T-cell (primary cell): ENCODE results near the gene KCTD16. TPM values are rescaled to one million over a fixed set of nuclear protein-coding genes. Genes with fewer than 3 reads are reported as not detected.

Experiments
- ATAC-seq, 4 experiments: fragments of 200-7000 bp in 3 of 4; fragments of 150-1000 bp in 1 of 4; cut with Tn5 transposase; replicated peaks in 1 of 4; 1 replicate in 3 of 4; 2 replicates in 1 of 4; pipeline ENCODE4 v1.10.0; 2021; ENCODE audit warnings: moderate library complexity in 3 of 4, mild to moderate bottlenecking in 2 of 4, moderate number of reproducible peaks in 1 of 4
- CTCF ChIA-PET, 2 donors: fragments of 300-600 bp; sonication (Branson Sonifier 250); formaldehyde crosslinking; loops; one replicate each; lab custom pipeline; 2022; ENCODE audit warnings: antibody characterized with exemption in 2 of 2; lab: Charles Lee
- POLR2A ChIA-PET, 2 donors: fragments of 300-600 bp; sonication (Branson Sonifier 250); formaldehyde crosslinking; loops; one replicate each; lab custom pipeline; 2022; ENCODE audit warnings: antibody characterized with exemption in 2 of 2; lab: Charles Lee
- DNase-seq, 35 experiments: peaks; one replicate each; pipeline versions ENCODE4 v3.0.0 to v3.0.0-alpha.2; 2013 to 2023
- H3K27ac ChIP-seq: one replicate; pipeline ENCODE4 v1.5.1; 2013; ENCODE audit warnings: low read length
- H3K27me3 ChIP-seq, 2 experiments: replicated peaks in 1 of 2; 1 replicate in 1 of 2; 2 replicates in 1 of 2; pipeline versions ENCODE4 v1.6.1 to v1.7.0; 2013; ENCODE audit warnings: low read length in 1 of 2, mixed read lengths in 1 of 2; ENCODE audit not compliant: control insufficient read depth in 2 of 2, insufficient read depth in 2 of 2; ENCODE audit errors: extremely low read depth in 1 of 2
- H3K36me3 ChIP-seq, 2 donors: 1 replicate in 1 of 2; 2 replicates in 1 of 2; pipeline versions ENCODE4 v1.6.1 to v1.7.0; 2013; ENCODE audit warnings: low read length in 1 of 2; ENCODE audit not compliant: control insufficient read depth in 2 of 2, insufficient read depth in 1 of 2; ENCODE audit errors: extremely low read depth in 1 of 2
- H3K4me1 ChIP-seq, 2 experiments: 1 replicate in 1 of 2; 2 replicates in 1 of 2; pipeline versions ENCODE4 v1.6.1 to v1.7.0; 2013; ENCODE audit warnings: low read length in 2 of 2, mixed read lengths in 1 of 2; ENCODE audit not compliant: insufficient read depth in 2 of 2, control insufficient read depth in 1 of 2; ENCODE audit errors: extremely low read depth in 1 of 2
- H3K4me3 ChIP-seq, 2 donors: 1 replicate in 1 of 2; 2 replicates in 1 of 2; pipeline versions ENCODE4 v1.5.1 to v1.7.0; 2013; ENCODE audit warnings: mild to moderate bottlenecking in 2 of 2, low read length in 1 of 2, moderate library complexity in 1 of 2; ENCODE audit not compliant: control insufficient read depth in 1 of 2; ENCODE audit errors: extremely low read depth in 1 of 2
- H3K9me3 ChIP-seq: 2 replicates; pipeline ENCODE4 v1.7.0; 2013
- H3K27ac Mint-ChIP-seq, 2 donors: one replicate each; pipeline ENCODE4 v1.8.0; 2020 to 2021; ENCODE audit warnings: mild to moderate bottlenecking in 2 of 2, mixed read lengths in 2 of 2
- H3K27me3 Mint-ChIP-seq, 2 donors: one replicate each; pipeline ENCODE4 v1.8.0; 2021 to 2022; ENCODE audit warnings: mixed read lengths in 2 of 2
- H3K36me3 Mint-ChIP-seq: one replicate; pipeline ENCODE4 v1.8.0; 2021; ENCODE audit warnings: mixed read lengths
- H3K4me1 Mint-ChIP-seq, 3 donors: one replicate each; pipeline ENCODE4 v1.8.0; 2020 to 2022; ENCODE audit warnings: mixed read lengths in 3 of 3, mild to moderate bottlenecking in 1 of 3
- H3K4me3 Mint-ChIP-seq, 3 donors: one replicate each; pipeline ENCODE4 v1.8.0; 2020 to 2022; ENCODE audit warnings: mild to moderate bottlenecking in 3 of 3, mixed read lengths in 3 of 3, moderate library complexity in 3 of 3
- H3K9me3 Mint-ChIP-seq, 3 donors: one replicate each; pipeline ENCODE4 v1.8.0; 2020 to 2022; ENCODE audit warnings: mixed read lengths in 3 of 3
- WGBS: methylation state at CpG from one replicate; pipeline ENCODE4 v1.1.5; 2013; ENCODE audit warnings: missing lambda C conversion rate; ENCODE audit not compliant: insufficient coverage; 5-methylcytosine and 5-hydroxymethylcytosine counted together
- total RNA-seq, 35 experiments: library from RNA in 6 of 35; stranded (reverse) in 6 of 35; fragments of 120-200 nt in 1 of 35; gene quantifications; one replicate each; pipeline versions ENCODE4 v1.2.1 to v1.2.4 and lab custom pipeline; 2013 to 2026

KCTD16 gene
- total RNA-seq, 5 donors from 2014 or later (not counting 1 experiment from before 2014, with no cell fraction given), result 0.03 to 0.20 (median 0.10) TPM; not detected in 1

- Mint-ChIP-seq H3K4me1 (no peaks in the 10 kb centered on the region), H3K27ac (no peak overlapping the region), H3K36me3 (no peaks in the 10 kb centered on the region), H3K9me3 (peaks cover 0 to 14% (median 0%) of the 10 kb centered on the region in 3 donors), H3K4me3 (no peak overlapping the region), H3K27me3 (no peaks in the 10 kb centered on the region)
- Histone ChIP-seq H3K36me3 (no peaks in the 10 kb centered on the region), H3K27ac (no peak overlapping the region), H3K4me1 (no peaks in the 10 kb centered on the region), H3K9me3 (no peaks in the 10 kb centered on the region), H3K27me3 (no peaks in the 10 kb centered on the region), H3K4me3 (no peak overlapping the region)
- no peak for DNase-seq
- CTCF ChIA-PET, result no interaction called here
- no CpG with 5 or more reads among the region's 2 CpGs for WGBS
- no peak for ATAC-seq
- POLR2A ChIA-PET, result no interaction called here
Observed at GRCh38 chr5:144391044-144391443, 220.4 kb downstream of the KCTD16 start.

DNA sequence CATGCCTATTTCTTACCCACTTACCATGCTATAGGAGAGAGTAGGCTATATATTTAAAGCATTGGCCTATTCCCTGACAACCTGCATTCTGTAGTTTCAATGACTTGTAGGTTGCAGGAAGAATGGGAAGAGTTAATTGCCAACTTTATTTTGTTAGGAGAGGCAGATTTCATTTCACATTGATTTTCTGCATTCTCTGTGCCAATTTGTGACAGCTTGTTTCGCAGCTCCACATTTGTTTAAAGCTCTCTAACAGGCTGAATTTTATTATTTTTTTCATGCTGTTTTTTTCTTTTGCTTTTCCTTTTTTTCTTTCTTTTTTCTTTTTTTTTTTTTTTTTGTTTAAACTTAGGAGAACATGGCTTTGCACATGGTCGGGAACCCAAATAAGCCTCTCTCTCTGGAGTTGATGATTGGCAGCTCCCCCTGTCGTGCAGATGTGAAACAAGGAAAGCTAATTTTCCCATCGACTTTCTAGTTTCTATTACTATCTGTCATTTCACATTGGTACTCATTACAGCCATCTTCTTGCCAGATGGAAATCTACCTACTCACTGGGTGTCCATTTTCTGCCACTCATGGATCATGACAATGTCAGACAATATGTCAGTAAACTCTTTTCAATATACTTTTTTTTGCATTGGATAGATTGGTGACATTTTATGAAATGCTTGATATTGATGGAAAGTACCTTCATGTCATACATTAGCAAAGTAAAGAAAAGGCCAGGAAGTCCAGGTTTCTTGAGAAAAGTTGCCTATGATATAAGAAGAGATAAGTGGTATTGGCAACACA, 223.2 kb downstream of the KCTD16 start:
- POLR2A ChIA-PET, result no interaction called here
- no peak overlapping the region for H3K4me3 ChIP-seq
- Mint-ChIP-seq H3K36me3 (no peaks in the 10 kb centered on the region), H3K9me3 (peaks cover 0 to 14% (median 0%) of the 10 kb centered on the region in 3 donors), H3K27ac (no peak overlapping the region), H3K4me1 (no peaks in the 10 kb centered on the region), H3K27me3 (no peaks in the 10 kb centered on the region), H3K4me3 (no peak overlapping the region)
- CTCF ChIA-PET, result no interaction called here
- ATAC-seq (no peak), DNase-seq (no peak)
- 73% methylated on average over 3 of the region's 4 CpGs for WGBS
- H3K27me3 ChIP-seq, result no peaks in the 10 kb centered on the region
- no peaks in the 10 kb centered on the region for H3K4me1 ChIP-seq
- H3K27ac ChIP-seq, result no peak overlapping the region
- no peaks in the 10 kb centered on the region for H3K36me3 ChIP-seq
- no peaks in the 10 kb centered on the region for H3K9me3 ChIP-seq

DNA sequence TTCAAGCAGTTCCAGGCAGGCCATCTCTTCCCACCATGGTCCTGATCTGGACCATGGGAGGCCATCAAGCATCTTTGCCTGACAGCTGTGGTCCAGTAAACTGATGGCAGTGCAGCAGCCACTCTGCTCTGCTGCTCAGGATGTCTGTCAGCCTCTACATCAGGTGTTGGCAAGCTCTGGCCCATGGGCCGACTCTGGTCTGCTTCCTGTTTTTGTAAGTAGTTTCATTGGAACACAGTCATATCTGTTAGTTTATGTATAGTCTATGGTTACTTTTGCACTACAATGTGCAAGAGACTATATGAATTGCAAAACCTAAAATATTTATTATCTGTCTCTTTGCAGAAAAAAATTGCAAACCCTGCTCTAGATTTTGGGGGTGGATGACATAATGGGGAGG, 225.0 kb downstream of the KCTD16 start:
- no peak overlapping the region for H3K27ac Mint-ChIP-seq
- H3K4me1 Mint-ChIP-seq, result no peaks in the 10 kb centered on the region
- no peaks in the 10 kb centered on the region for H3K27me3 Mint-ChIP-seq
- no CpG with 5 or more reads among the region's 1 CpG for WGBS
- H3K4me1 ChIP-seq, result no peaks in the 10 kb centered on the region
- H3K36me3 ChIP-seq, result no peaks in the 10 kb centered on the region
- no peaks in the 10 kb centered on the region for H3K36me3 Mint-ChIP-seq
- H3K9me3 Mint-ChIP-seq, result peaks cover 0 to 11% (median 0%) of the 10 kb centered on the region in 3 donors
- H3K9me3 ChIP-seq, result no peaks in the 10 kb centered on the region
- H3K27me3 ChIP-seq, result no peaks in the 10 kb centered on the region
- no peak overlapping the region for H3K27ac ChIP-seq
- ChIA-PET CTCF (no interaction called here), POLR2A (no interaction called here)
- no peak overlapping the region for H3K4me3 Mint-ChIP-seq
- ATAC-seq, result no peak
- no peak overlapping the region for H3K4me3 ChIP-seq
- no peak for DNase-seq

DNA sequence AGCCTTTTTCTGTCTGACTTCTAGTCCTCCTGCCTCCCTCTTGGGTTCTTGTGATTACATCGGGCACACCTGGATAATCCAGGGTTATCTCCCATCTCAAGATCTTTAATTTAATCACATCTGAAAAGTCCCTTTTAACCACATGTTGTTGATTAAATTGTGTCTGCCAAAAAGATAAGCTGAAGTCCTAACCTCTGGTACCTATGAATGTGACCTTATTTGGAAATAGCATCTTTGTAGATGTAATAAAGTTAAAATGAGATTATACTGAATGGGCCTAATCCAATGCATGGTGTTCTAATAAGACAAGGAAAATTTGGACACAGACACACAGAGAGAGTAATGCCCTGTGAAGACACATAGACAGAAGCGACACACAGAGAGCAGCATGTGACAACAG, 232.4 kb downstream of the KCTD16 start:
- CTCF ChIA-PET, result no interaction called here

GRCh38 chr5:144403817-144404420, 233.2 kb downstream of the KCTD16 start:
- Histone ChIP-seq H3K27me3 (no peaks in the 10 kb centered on the region), H3K27ac (no peak overlapping the region), H3K36me3 (no peaks in the 10 kb centered on the region), H3K9me3 (no peaks in the 10 kb centered on the region), H3K4me3 (no peak overlapping the region), H3K4me1 (no peaks in the 10 kb centered on the region)
- ATAC-seq (no peak), DNase-seq (no peak)
- no peaks in the 10 kb centered on the region for H3K36me3 Mint-ChIP-seq
- peaks cover 0 to 4% (median 3%) of the 10 kb centered on the region in 3 donors for H3K9me3 Mint-ChIP-seq
- ChIA-PET CTCF (no interaction called here), POLR2A (no interaction called here)
- H3K4me1 Mint-ChIP-seq, result no peaks in the 10 kb centered on the region
- H3K4me3 Mint-ChIP-seq, result no peak overlapping the region
- H3K27ac Mint-ChIP-seq, result no peak overlapping the region
- no CpG with 5 or more reads among the region's 4 CpGs for WGBS
- H3K27me3 Mint-ChIP-seq, result peaks cover 0 to 5% of the 10 kb centered on the region in 2 donors

More for the DNA sequence above, 232.4 kb downstream of the KCTD16 start:
- H3K4me3 ChIP-seq, result no peak overlapping the region
- POLR2A ChIA-PET, result no interaction called here
- H3K9me3 Mint-ChIP-seq, result no peaks in the 10 kb centered on the region
- H3K36me3 ChIP-seq, result no peaks in the 10 kb centered on the region
- no peaks in the 10 kb centered on the region for H3K4me1 Mint-ChIP-seq
- no peak overlapping the region for H3K27ac ChIP-seq
- H3K36me3 Mint-ChIP-seq, result no peaks in the 10 kb centered on the region
- peaks cover 0 to 5% of the 10 kb centered on the region in 2 donors for H3K27me3 Mint-ChIP-seq
- WGBS, result 88% methylated on average over 2 of the region's 2 CpGs
- DNase-seq (no peak), ATAC-seq (no peak)
- H3K9me3 ChIP-seq, result no peaks in the 10 kb centered on the region
- no peaks in the 10 kb centered on the region for H3K27me3 ChIP-seq
- H3K4me1 ChIP-seq, result no peaks in the 10 kb centered on the region
- no peak overlapping the region for H3K27ac Mint-ChIP-seq
- no peak overlapping the region for H3K4me3 Mint-ChIP-seq

GRCh38 chr5:144404672-144405071, 234.0 kb downstream of the KCTD16 start:
- ChIA-PET POLR2A (no interaction called here), CTCF (no interaction called here)
- Mint-ChIP-seq H3K27ac (no peak overlapping the region), H3K36me3 (no peaks in the 10 kb centered on the region), H3K27me3 (peaks cover 0 to 5% of the 10 kb centered on the region in 2 donors), H3K9me3 (peaks cover 0 to 4% (median 3%) of the 10 kb centered on the region in 3 donors), H3K4me3 (no peak overlapping the region), H3K4me1 (no peaks in the 10 kb centered on the region)
- no peak overlapping the region for H3K27ac ChIP-seq
- no peaks in the 10 kb centered on the region for H3K36me3 ChIP-seq
- H3K9me3 ChIP-seq, result no peaks in the 10 kb centered on the region
- H3K4me3 ChIP-seq, result no peak overlapping the region
- DNase-seq, result no peak
- WGBS, result no CpG with 5 or more reads among the region's 1 CpG
- H3K27me3 ChIP-seq, result no peaks in the 10 kb centered on the region
- H3K4me1 ChIP-seq, result no peaks in the 10 kb centered on the region
- no peak for ATAC-seq
